Measurements from ENCODE around the gene CNTN2.

Gene CNTN2

DNA sequence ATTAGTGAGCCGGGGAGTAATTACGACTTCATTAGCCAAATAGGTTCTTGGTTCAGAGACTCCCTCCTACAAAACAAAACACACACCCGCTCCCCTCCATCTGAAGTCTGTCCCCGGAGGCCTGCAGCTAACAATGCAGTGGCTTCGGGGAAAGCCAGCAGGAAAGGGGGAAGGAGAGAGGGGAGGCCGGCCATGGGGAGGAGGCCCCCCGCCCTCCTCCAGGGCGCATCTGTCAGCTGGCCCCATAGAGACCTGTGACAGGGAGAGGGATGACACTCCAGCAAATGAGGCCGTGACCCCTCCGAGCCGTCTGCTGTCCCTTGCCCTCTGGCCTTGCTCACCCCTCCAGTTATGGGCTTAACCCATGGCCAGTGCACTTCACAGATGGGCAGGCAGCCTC is 12.1 kb upstream of the CNTN2 start:
- TF ChIP-seq, protein P1, sequence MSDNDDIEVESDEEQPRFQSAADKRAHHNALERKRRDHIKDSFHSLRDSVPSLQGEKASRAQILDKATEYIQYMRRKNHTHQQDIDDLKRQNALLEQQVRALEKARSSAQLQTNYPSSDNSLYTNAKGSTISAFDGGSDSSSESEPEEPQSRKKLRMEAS (IDR thresholded peaks at IDR 0.05; ENCODE audit: low read depth, low read length) = no peak
- no peak for TF ChIP-seq POLR2A (IDR thresholded peaks at IDR 0.05; ENCODE audit: extremely low read depth, insufficient read length)
- no peak for TF ChIP-seq CTCF (IDR thresholded peaks at IDR 0.05; ENCODE audit: low read depth, low read length)
- no peak for TF ChIP-seq MYC (IDR thresholded peaks at IDR 0.05; ENCODE audit: low read depth, low read length)
- H3K4me3 ChIP-seq (ENCODE audit: low read depth, low read length) = no peak overlapping the region
- DNase-seq (ENCODE audit: low read depth) = no peak

- DNase-seq (ENCODE audit: low read depth) = no peak
- no peak for TF ChIP-seq MYC (IDR thresholded peaks at IDR 0.05; ENCODE audit: low read depth, low read length)
- TF ChIP-seq, protein P1 (IDR thresholded peaks at IDR 0.05; ENCODE audit: low read depth, low read length) = no peak
These were observed 10.5 kb upstream of the CNTN2 start for GRCh38 chr1:205032508-205032907.

DNA sequence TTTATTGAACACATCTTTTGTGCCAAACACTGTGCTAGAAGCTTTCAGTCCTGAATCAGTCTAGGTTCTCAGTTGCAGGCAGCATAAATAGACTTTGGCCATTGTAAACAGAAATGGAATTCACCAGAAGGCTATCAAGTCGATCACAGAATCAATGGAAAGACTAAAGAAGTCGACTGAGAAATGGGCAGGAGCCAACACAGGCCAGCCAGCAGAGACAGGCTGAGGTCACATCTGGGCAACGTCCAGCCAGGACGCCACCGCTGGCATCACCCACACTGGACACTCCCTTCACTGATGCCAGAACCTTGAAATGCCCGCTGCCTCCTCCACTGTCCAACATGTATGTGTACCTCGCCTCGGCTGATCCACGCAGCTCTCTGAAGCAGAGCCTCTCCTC is 5.5 kb upstream of the CNTN2 start:
- no peak for DNase-seq (ENCODE audit: low read depth)
- no peak overlapping the region for H3K4me3 ChIP-seq (ENCODE audit: low read depth, low read length)
- no peak for TF ChIP-seq CTCF (IDR thresholded peaks at IDR 0.05; ENCODE audit: low read depth, low read length)
- no peak for TF ChIP-seq POLR2A (IDR thresholded peaks at IDR 0.05; ENCODE audit: extremely low read depth, insufficient read length)
- TF ChIP-seq MYC (IDR thresholded peaks at IDR 0.05; ENCODE audit: low read depth, low read length) = no peak
- TF ChIP-seq, protein P1 (IDR thresholded peaks at IDR 0.05; ENCODE audit: low read depth, low read length) = no peak

More at GRCh38 chr1:205032508-205032907, 10.5 kb upstream of the CNTN2 start:
- no peak overlapping the region for H3K4me3 ChIP-seq (ENCODE audit: low read depth, low read length)

DNA sequence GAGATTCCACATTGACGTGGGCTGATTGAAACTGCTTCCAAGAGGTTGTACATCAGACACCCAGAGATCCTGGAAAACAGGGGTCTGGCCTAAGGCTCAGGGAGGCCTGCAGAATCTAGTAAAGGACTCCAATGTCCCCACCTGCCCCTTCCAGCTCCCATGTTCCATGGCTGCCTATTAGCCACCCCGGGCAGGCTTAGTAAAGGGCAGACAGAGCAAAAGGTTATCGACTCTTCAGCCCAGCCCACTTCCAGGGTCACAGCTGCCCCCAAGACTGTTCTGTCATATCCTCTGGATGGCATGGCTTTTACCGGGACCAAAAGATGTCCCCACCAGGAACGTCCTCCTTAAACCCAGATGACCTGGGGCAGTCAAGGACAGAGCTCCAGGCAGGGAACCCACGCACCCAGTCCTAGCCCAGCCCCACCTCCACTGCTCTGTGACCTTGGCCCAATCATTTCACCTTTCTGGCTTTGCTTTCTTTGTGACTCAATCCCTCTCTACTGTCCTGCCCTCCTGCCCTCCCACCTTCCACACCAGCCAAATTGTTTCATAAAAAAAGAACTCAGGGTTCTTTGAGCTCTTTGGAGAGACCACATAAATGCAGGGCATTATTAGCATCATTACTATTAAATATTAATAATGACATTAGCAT is 4.8 kb upstream of the CNTN2 start:
- TF ChIP-seq, protein P1 (IDR thresholded peaks at IDR 0.05; ENCODE audit: low read depth, low read length) = no peak
- TF ChIP-seq MYC (IDR thresholded peaks at IDR 0.05; ENCODE audit: low read depth, low read length) = no peak
- DNase-seq (ENCODE audit: low read depth) = no peak
- no peak overlapping the region for H3K4me3 ChIP-seq (ENCODE audit: low read depth, low read length)

GRCh38 chr1:205041001-205041715 is 1.9 kb upstream of the CNTN2 start:
- DNase-seq (ENCODE audit: low read depth) = no peak
- no peak overlapping the region for H3K4me3 ChIP-seq (ENCODE audit: low read depth, low read length)
- TF ChIP-seq CTCF (IDR thresholded peaks at IDR 0.05; ENCODE audit: low read depth, low read length) (no peak), MYC (IDR thresholded peaks at IDR 0.05; ENCODE audit: low read depth, low read length) (no peak), POLR2A (IDR thresholded peaks at IDR 0.05; ENCODE audit: extremely low read depth, insufficient read length) (no peak)
- TF ChIP-seq, protein P1 (IDR thresholded peaks at IDR 0.05; ENCODE audit: low read depth, low read length) = no peak

DNA sequence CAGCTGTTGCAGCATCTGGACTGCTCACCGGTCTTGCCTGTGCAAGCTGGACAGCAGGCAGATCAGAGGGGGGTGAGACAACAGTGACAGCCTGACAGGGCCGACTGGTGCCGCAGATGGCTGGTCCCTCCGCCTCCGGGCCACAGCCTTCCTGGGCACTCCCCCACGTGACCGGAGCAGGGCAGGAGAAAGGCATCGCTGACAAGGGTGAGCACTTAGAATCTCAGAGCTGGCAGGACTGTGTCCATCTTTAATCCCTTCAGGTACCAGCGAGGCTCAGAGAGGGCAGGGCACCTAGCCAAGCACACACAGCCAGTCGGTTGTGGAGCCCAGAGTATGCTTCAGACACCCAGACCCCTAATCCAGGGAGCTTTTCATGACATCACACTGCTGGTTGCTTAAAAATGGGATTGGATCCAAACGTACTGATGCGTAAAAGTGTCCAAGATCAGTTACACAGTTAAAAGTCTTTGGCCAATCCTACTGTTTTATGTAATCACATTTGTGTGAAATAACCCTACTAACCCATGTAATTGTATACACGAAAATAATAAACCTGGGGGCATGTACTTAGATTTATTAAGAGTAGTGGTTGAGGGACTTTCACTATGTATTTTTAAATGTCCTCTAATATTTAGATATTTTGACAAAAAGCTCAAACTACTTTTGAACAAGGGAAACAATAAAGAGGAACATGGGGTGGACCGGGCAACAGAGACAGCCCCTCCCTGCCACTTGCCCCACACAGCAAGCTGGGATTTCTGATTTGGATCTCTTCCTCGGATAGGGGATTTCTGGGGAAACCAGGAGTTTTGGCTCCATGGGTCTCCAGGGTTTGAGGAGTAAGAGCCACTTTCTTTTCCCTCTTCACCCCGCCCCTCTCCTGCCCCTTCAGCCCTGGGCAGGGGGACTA is 758 bp upstream of the CNTN2 start:
- DNase-seq (ENCODE audit: low read depth) = no peak
- no peak overlapping the region for H3K4me3 ChIP-seq (ENCODE audit: low read depth, low read length)
- no peak for TF ChIP-seq MYC (IDR thresholded peaks at IDR 0.05; ENCODE audit: low read depth, low read length)
- no peak for TF ChIP-seq CTCF (IDR thresholded peaks at IDR 0.05; ENCODE audit: low read depth, low read length)
- TF ChIP-seq, protein P1 (IDR thresholded peaks at IDR 0.05; ENCODE audit: low read depth, low read length) = no peak
- TF ChIP-seq POLR2A (IDR thresholded peaks at IDR 0.05; ENCODE audit: extremely low read depth, insufficient read length) = no peak
